OCI-LY7 (cell line): ENCODE measurements around the gene LAMP5.

Source experiments
- CTCF ChIP-seq: fragments of 200-600 bp; sonication (generic); conservative IDR thresholded peaks from 2 replicates; pipeline ENCODE4 v1.5.1; 2014; ENCODE audit warnings: mild to moderate bottlenecking, antibody characterized with exemption, low read length, moderate library complexity, mixed read lengths
- EZH2phosphoT487 ChIP-seq: fragments of 200-600 bp; sonication (generic); IDR thresholded peaks from 2 replicates; pipeline ENCODE4 v1.6.1; 2018; ENCODE audit warnings: low read depth, borderline replicate concordance, mild to moderate bottlenecking, mixed run types, antibody characterized with exemption, low read length, moderate library complexity, mixed read lengths

GRCh38 chr20:9518576-9519175 is 4.3 kb downstream of the LAMP5 start:
- no peak for TF ChIP-seq CTCF
- TF ChIP-seq EZH2phosphoT487: no peak
